Left colon (tissue), 2 donors: Measurements from ENCODE around the gene ACADVL. TPM values are rescaled to one million over a fixed set of nuclear protein-coding genes. Genes with fewer than 3 reads are reported as not detected.
A peak's percentile ranks its signal among the peaks of the same experiment; 100 is the strongest.

Experiments
- ATAC-seq: fragments of 200-7000 bp; cut with Tn5 transposase; one replicate; pipeline ENCODE4 v1.9.1; 2020; ENCODE audit warnings: mild to moderate bottlenecking, moderate library complexity
- DNase-seq, 2 donors: peaks; one replicate each; pipeline ENCODE4 v3.0.0-alpha.2; 2020
- intact Hi-C, 2 donors: fragments of 100-400 bp; cut with DNase I in 1 of 2; cut with micrococcal nuclease in 1 of 2; formaldehyde crosslinking; loops; one replicate each; pipeline versions ENCODE4 v1.11.2 to v1.14.0; 2022; cut with DNase I, micrococcal nuclease
- total RNA-seq, 2 donors: library from RNA; stranded (reverse); fragmentation: NEBNext Ultra II Directional; extraction: Animal tissue kit (Norgen Biotek cat#: 25700); gene quantifications; one replicate each; pipeline ENCODE4 v1.2.1, GENCODE V29; 2021
- donor health status: DM: no; HTN: no; CAD: no.
- donor health status: DM: yes; HTN: yes; CAD: no.

ACADVL gene
- total RNA-seq, 2 donors from 2014 or later = 784 to 1,134 TPM

- intact Hi-C loops = no loop called here
- peak in 1 of 2 donors; percentile 82 for DNase-seq
- peak; percentile 20 for ATAC-seq
Measured at GRCh38 chr17:7213895-7214299, 5.8 kb upstream of the ACADVL start.

GRCh38 chr17:7214300-7215135, 5.2 kb upstream of the ACADVL start:
- DNase-seq (peak; percentile 99), ATAC-seq (peak; percentile 88)
- intact Hi-C loops = no loop called here

DNA sequence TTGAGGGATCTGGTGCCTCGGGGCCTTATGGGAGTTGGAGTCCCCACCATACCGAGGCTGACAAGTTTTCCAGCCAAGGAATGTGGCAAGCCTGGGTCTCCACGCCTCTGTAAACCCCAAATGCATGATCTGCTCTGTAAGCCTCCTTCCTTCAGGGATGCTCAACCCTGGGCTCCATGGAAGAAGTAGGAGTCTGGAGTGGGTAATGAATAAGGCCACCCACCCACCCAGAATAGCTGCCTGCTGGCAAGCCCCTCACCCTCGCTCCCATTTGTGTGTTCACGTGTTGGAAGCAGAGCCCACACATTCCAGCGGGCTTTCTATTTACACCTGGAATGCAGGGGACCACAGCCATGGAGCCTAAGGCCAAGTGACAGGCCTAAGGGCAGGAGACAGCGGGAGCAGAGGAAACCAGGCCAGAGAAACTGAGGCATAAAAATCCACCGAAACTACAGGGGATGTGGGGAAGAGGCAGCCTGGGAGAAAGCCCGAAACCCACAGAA, 4.6 kb upstream of the ACADVL start:
- ATAC-seq = no peak
- DNase-seq = no peak
- intact Hi-C loops = no loop called here

DNA sequence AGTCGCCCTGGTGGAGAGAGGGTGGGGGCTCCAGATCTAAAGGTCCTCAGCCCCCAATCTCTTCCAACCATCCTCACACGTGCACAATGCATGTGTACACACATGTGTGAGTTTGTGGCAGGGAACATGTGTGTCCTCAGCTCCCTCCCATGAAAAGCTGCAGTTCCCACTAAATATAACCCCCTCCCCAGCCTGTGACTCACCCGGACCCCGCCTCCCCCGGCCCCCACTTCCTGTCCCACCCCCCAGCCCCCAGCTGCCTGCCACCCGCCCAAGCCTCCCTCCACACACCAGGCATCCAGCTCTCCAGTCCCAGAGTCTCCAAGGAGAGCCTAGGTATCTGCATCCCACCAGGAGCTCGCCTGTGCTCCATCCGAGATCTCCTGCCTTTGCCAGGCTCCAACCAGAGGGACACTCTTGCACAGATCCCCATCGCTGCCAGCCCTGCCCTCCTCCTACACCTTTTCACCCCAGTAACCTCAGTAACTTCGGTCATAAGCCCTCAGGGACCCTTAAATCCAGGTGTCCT, 4.0 kb upstream of the ACADVL start:
- ATAC-seq (no peak), DNase-seq (no peak)
- intact Hi-C loops = no loop called here

- intact Hi-C loops = no loop called here
- ATAC-seq = no peak
- DNase-seq = no peak
Measured at GRCh38 chr17:7216242-7217112, 3.3 kb upstream of the ACADVL start.

DNA sequence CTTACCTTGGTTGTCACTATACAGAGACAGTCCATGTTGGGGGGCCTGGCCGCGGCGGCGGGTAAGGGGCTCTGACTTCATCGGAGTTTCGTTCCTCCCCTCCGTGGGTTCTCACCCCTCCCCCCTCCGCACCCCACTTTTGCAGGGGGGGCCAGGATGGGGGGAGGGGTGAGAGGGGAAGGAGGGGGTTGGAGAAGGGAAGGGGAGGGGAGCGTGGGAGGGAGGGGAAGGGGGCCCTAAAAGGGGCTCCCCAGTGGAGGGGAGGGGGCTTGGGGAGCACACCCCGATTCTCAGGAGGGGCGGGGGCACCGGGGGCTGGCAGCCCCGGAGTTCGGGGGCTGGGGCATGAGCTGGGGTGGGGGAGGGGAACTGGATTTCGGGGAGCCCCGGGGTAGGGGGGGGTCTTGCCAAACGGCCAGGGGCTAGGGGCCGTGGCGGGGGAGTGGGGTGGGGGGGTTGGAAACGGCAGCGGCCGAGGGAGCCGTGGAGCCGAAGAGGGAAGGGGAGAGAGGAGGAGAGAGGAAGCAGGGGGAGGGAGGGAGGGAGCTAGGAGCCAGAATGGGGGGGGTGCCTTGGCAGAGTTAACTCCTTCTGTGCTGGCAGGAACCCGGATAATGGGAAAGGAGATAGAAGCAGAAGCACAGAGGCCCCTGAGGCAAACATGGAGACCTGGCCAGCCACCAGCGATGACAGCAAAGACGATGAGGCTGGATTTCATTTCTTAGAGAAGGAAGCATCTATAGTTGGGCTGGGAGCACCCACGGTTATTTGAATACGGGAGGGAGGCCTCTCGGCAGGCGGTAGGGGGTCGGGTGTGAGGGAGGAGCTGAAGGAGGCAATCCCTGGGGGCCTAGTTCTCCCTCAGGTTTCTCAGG, 2.4 kb upstream of the ACADVL start:
- DNase-seq (peak in 1 of 2 donors; percentile 56), ATAC-seq (no peak)
- intact Hi-C loops = no loop called here

DNA sequence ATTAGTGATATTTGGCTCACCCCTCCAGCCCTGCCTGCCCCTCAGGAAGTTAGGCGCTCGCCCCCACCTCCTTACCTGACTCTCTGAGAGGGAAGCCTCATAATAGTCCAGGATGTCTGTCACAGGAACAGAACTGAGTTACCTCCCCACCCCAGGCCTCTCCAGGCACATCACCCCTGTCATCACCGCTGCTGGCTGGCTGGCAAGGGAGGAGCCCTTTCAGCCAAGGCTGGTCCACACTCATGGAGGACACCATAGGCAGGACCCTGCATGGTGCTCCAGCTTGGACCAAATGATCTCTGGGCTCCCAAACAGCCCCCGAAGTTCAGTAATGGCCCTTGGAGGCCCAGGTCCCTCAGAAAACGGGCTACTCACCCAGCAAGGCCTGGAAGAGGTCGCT, 1.6 kb upstream of the ACADVL start:
- no peak for ATAC-seq
- no peak for DNase-seq
- intact Hi-C loops = no loop called here

- ATAC-seq (no peak), DNase-seq (no peak)
- intact Hi-C loops = no loop called here
Measured at GRCh38 chr17:7218758-7219157, 980 bp upstream of the ACADVL start.

DNA sequence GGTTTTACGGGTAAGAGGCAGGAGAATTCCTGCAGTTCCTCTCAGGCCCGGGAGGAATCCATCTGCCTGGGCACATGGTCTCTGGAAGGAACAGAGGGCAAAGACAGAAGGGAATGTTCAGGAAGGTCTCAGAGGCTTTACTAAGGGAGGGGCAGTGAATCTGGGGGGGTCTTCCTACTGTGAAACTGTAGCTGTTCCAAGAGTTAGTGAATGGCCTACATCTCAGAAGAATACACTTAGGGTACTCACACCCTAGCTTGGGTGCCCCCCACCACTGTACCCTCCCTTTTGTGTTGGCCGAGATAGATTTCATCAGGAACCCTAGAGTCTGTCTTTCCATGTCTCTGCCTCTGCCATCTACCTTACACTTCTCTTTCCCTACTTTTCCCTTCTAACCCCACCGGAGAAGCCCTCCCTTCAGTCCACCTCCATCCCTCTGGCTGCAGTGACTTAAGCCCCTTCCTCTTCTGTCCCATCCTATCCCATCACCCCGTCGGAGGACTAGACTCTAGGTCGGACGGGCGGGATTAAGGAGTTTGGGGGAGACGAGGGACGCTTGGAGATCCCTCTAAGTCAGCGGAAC, 418 bp upstream of the ACADVL start:
- intact Hi-C loops = no loop called here
- ATAC-seq = no peak
- DNase-seq = no peak

GRCh38 chr17:7220593-7221277, 997 bp downstream of the ACADVL start:
- DNase-seq (peak; percentile 74 to 78), ATAC-seq (peak; percentile 72)
- intact Hi-C loops = no loop called here

GRCh38 chr17:7221278-7222092, 1.7 kb downstream of the ACADVL start:
- DNase-seq (peak in 1 of 2 donors; percentile 6), ATAC-seq (no peak)
- intact Hi-C loops = no loop called here

- DNase-seq = peak in 1 of 2 donors; percentile 7
- no peak for ATAC-seq
Measured at GRCh38 chr17:7222093-7222971, 2.6 kb downstream of the ACADVL start.

GRCh38 chr17:7222972-7223292, 3.2 kb downstream of the ACADVL start:
- no peak for ATAC-seq
- intact Hi-C loops = no loop called here
- DNase-seq = peak in 1 of 2 donors; percentile 22

More at GRCh38 chr17:7222093-7222971, 2.6 kb downstream of the ACADVL start:
- intact Hi-C loops = no loop called here

DNA sequence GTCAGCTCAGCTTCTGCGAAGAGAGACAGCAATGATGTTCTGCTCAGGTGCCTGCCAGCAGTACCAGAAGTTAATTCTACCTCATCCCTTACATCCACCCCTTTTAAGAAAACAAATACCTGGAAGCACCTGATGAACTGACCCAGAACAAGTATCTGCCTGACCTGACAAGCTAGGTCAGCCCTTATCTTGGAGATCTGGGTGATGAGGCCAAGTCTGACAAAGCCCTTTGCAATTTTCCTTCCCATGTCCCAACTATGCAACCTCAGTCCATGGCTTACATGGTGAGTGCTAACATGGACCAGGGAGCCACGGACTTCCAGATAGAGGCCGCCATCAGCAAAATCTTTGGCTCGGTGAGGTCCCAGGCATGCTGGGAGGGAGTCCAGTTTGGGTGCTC, 3.6 kb downstream of the ACADVL start:
- DNase-seq = no peak
- intact Hi-C loops = no loop called here
- no peak for ATAC-seq

DNA sequence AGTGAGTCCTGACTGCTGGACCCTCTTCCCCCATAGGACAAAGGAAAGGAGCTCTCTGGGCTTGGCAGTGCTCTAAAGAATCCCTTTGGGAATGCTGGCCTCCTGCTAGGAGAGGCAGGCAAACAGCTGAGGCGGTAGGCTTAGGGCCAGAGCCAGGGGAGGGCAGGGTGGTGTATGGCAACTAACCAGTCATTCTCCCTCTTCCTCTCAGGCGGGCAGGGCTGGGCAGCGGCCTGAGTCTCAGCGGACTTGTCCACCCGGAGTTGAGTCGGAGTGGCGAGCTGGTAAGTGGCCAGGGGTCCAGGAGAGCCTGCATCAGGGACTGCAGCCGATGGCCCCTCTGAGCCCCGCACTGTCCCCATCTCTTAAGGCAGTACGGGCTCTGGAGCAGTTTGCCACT, 4.4 kb downstream of the ACADVL start:
- DNase-seq (no peak), ATAC-seq (no peak)
- intact Hi-C loops = no loop called here

DNA sequence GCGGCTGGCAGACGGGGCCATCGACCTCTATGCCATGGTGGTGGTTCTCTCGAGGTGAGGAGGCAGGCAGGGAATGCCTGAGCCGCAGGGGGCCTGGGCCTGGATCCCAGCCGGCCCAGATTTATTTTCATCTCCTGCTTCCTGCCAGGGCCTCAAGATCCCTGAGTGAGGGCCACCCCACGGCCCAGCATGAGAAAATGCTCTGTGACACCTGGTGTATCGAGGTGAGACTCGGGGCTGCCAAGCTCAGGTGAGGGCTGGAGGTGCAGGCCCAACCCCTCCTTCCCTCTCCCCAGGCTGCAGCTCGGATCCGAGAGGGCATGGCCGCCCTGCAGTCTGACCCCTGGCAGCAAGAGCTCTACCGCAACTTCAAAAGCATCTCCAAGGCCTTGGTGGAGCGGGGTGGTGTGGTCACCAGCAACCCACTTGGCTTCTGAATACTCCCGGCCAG, 4.9 kb downstream of the ACADVL start:
- intact Hi-C loops = no loop called here
- DNase-seq (no peak), ATAC-seq (no peak)
